BJ (cell line): ENCODE measurements around the gene IL20. TPM values are rescaled to one million over a fixed set of nuclear protein-coding genes. Genes with fewer than 3 reads are reported as not detected.

ENCODE experiments used
- CTCF ChIA-PET: fragments of 350-600 bp; formaldehyde crosslinking; extraction: SDS; loops from one replicate; lab custom pipeline; 2021; ENCODE audit warnings: antibody characterized with exemption, inconsistent platforms; lab: Yijun Ruan, JAX
- POLR2A ChIA-PET: fragments of 300-600 bp; sonication (Branson Sonifier 250); formaldehyde crosslinking; extraction: SDS; loops from one replicate; lab custom pipeline; 2021; ENCODE audit warnings: antibody characterized with exemption; lab: Charles Lee
- DNase-seq: peaks from one replicate; pipeline ENCODE4 v3.0.0-alpha.2; 2011; ENCODE audit warnings: low read depth
- H3K27me3 ChIP-seq: 2 replicates; pipeline ENCODE4 v1.6.0; 2011; ENCODE audit warnings: low read length; ENCODE audit not compliant: control insufficient read depth, insufficient read depth
- H3K36me3 ChIP-seq: 2 replicates; pipeline ENCODE4 v1.5.1; 2011; ENCODE audit warnings: low read length; ENCODE audit not compliant: control insufficient read depth, insufficient read depth
- H3K4me3 ChIP-seq: 2 replicates; pipeline ENCODE4 v1.5.1; 2011; ENCODE audit warnings: low read depth, mild to moderate bottlenecking, control low read depth, low read length
- CTCF ChIP-seq: IDR thresholded peaks from 2 replicates; pipeline ENCODE4 v1.5.1; 2011; ENCODE audit warnings: low read depth, mild to moderate bottlenecking, control low read depth, inconsistent platforms, low read length, moderate library complexity; ENCODE audit not compliant: insufficient read depth
- polyA plus RNA-seq: library from polyadenylated mRNA; depleted of rRNA; stranded (reverse); fragments of >200 nt; gene quantifications from 2 replicates; pipeline ENCODE4 v1.2.3, GENCODE V29; 2011

IL20 gene
- polyA plus RNA-seq, 1 experiment, result not detected

- Histone ChIP-seq H3K4me3 (no peak overlapping the region), H3K27me3 (no peaks in the 10 kb centered on the region), H3K36me3 (no peaks in the 10 kb centered on the region)
- no peak for DNase-seq
- POLR2A ChIA-PET, result no interaction called here
- CTCF ChIA-PET, result interaction anchor here (1.1 to 6.1 kb wide), 6 partner anchors 18 to 169 kb away, joined by 3 to 64 read pairs (median 11); partner anchors contain the start of gene IL20
- TF ChIP-seq CTCF, result no peak
These were observed 39.2 kb downstream of the IL20 start for GRCh38 chr1:206904423-206905142.

- TF ChIP-seq CTCF, result peak; percentile 10; the same call in 1 of the 2 replicates
- ChIA-PET CTCF (interaction anchor here (0.8 to 6.1 kb wide), 12 partner anchors 10 to 293 kb away, joined by 3 to 64 read pairs (median 5); partner anchors contain the start of genes EIF2D and IL20), POLR2A (interaction anchor here (0.6 kb wide), 1 partner anchor 115 kb away, joined by 13 read pairs; no protein-coding TSS in a partner anchor)
- peak; percentile 83 for DNase-seq
- Histone ChIP-seq H3K27me3 (no peaks in the 10 kb centered on the region), H3K36me3 (no peaks in the 10 kb centered on the region), H3K4me3 (no peak overlapping the region)
These were observed 40.1 kb downstream of the IL20 start for GRCh38 chr1:206905295-206906164.

GRCh38 chr1:206907304-206907991 lies 42.0 kb downstream of the IL20 start:
- ChIA-PET CTCF (interaction anchor here (0.6 to 6.1 kb wide), 10 partner anchors 7 to 181 kb away, joined by 3 to 64 read pairs (median 12); partner anchors contain the start of gene IL20), POLR2A (interaction anchor here (0.7 kb wide), 2 partner anchors 52 to 114 kb away, joined by 3 read pairs; no protein-coding TSS in a partner anchor)
- H3K27me3 ChIP-seq, result no peaks in the 10 kb centered on the region
- H3K36me3 ChIP-seq, result no peaks in the 10 kb centered on the region
- no peak overlapping the region for H3K4me3 ChIP-seq
- no peak for DNase-seq
- TF ChIP-seq CTCF, result peak; percentile 27

GRCh38 chr1:206908038-206908437 lies 42.6 kb downstream of the IL20 start:
- no peaks in the 10 kb centered on the region for H3K36me3 ChIP-seq
- POLR2A ChIA-PET, result interaction anchor here (0.7 kb wide), 1 partner anchor 53 kb away, joined by 3 read pairs; no protein-coding TSS in a partner anchor
- no peak overlapping the region for H3K4me3 ChIP-seq
- TF ChIP-seq CTCF, result no peak
- no peak for DNase-seq
- no peaks in the 10 kb centered on the region for H3K27me3 ChIP-seq
- CTCF ChIA-PET, result interaction anchor here (0.6 to 6.1 kb wide), 11 partner anchors 8 to 181 kb away, joined by 3 to 64 read pairs (median 7); partner anchors contain the start of genes IL20 and IL24
